GM19452 (cell line): ENCODE data around the gene DPCD.
"Not testable (repeated sequence)": the region's sequence is repeated elsewhere in the genome, so short reads cannot be mapped to it uniquely, and the experiment has no call there.

Source experiments
- ATAC-seq: cut with Tn5 transposase; IDR thresholded peaks from one replicate; pipeline ENCODE4 v1.9.1; 2021; ENCODE audit not compliant: unreplicated experiment

The DPCD gene

DNA sequence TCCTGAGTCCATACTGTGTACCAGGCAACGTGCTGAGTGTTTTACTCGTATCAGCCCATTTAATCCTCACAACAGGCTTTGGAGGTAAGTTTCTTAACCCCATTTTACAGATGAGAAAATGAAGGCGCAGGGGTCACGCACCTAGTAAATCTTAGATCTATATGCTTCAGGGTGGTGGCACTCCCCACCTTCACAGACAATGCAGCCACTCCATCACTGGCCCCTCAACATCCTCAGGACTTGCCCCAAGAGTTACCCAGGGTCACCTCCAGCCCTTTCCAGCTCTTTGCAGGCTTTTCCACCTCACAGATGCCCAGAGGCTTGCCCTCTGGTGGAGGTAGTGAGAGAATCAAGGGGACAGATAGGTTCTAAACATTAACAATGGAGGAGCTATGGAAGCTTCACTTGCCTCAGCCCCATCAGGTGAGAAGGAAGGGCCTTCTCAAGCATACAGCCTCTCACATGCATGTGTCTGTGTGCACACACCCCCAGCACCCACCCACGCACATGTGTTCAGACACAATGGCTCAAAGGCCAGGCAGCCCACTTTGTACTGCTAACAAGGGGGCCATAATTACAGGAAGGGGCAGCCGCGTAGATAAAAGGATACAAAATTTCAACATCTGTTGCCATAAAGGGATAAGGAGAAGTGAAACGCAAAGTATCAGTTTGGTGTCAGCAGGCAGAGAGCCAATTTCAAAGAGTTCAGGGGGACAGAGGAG, 29.1 kb downstream of the DPCD start:
- no peak for ATAC-seq

DNA sequence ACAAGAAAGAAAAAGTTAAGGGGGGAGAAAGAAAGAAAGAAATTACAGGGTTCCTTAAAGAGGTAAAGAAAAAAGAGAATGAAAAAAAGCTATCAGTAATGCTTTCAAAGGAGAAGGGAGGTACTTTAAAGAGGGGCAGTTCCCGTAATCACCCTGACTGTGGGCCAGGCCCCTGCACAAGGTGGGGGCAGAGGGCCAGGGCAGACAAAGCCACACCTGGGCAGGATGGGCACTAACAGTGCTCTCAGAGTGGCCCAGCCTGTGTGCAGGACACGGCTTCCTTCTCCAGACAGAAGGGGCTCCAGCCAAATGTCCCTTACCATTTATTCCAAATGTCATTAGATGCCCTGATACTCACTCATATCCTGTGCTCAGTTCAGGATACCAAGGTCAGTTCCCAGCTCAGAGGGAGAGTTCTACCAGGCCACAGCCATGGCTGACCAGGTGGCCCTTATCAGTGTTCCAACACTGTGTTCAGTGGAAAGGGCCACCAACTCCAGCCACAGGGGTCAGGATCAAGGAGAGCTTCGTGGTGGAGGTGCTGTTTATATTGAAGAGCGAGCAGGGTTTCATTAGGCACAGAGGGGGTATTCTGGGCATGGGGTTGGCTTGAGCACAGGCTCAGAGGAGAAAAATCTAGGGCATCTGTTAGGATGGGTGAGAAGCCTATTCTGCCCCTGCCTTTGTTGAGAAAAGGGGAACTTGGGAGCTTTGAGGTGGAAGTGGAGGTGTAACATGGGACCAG, 29.9 kb downstream of the DPCD start:
- no peak for ATAC-seq

DNA sequence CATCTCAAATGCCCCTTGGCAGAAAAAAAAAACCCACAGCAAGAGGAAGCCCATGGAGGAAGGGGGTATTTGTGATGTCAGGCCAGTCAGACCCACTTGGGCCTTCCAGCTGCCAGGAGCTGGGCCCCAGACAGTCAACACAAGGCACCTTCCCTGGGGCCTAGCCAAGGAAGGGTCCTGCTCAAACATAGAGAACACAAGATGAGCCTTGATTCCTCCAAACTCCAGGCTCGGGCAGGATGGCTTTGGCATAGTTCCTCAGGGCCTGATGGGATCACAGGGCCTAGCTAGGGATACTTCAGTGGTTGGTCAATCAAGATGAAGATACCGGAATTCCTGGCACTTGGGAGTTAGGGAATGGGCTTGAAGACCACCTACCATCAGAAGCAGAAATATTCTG, 30.8 kb downstream of the DPCD start:
- no peak for ATAC-seq

DNA sequence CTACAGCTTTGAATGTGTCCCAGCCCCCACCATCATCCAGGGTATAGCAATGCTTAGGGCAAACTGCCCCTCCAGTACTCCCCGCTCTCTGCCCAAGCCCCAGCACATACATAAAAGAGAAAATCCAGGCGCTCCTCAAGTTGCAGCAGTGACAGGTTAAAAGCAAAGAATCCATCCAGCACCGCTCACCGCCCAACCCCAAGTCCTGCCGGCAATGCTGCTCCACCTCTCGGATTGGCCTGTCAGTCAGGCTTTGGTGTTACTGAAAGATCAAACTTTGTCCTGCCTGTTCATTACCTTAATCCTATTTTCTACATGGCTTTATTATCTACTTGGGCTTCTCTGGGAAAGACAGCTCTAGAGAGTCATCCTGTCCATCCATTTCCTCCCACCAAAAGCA, 31.9 kb downstream of the DPCD start:
- no peak for ATAC-seq

DNA sequence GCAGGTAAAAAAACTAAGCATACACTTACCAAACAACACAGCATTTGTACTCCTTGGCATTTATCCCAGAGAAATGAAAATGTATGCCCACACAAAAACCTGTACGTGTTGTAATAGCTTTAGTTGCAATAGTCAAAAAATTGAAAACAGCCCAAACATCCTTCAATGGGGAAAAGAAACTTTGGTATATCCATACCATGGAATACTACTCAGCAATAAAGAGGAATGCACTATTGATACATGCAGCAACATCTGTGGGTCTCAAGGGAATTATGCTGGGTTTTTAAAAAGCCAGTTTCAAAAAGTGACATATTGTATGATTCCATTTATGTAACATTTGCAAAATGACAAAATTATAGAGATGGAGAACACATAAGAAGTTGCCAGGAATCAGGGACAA, 35.4 kb downstream of the DPCD start:
- no peak for ATAC-seq

DNA sequence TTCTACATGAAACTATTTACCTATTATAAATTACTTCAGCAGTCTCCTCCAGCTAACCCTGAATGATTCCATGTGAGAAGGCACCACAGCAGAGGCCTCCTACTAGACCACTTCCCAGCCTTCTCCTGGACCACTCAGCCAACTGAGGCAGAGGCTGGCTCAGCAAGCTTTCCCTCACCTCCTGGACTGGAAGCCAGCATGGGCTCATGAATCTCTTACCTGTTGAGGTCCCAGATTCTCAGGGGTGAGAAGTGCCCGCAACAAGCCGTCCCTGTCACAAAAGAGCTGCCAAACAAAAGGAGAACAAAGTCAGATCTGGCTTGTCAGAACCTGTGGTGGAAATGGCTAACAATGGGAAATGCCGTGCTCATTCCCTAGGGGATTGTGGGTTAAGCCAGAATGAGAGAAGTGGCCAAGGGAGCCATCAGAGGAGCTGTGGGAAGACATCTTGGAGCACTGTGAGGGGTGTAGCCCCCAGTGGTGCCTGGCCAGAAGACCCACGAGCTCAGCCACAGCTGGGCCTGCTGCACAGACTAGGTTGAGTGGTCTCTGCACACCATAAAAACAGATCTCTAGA, 36.5 kb downstream of the DPCD start:
- ATAC-seq = no peak

DNA sequence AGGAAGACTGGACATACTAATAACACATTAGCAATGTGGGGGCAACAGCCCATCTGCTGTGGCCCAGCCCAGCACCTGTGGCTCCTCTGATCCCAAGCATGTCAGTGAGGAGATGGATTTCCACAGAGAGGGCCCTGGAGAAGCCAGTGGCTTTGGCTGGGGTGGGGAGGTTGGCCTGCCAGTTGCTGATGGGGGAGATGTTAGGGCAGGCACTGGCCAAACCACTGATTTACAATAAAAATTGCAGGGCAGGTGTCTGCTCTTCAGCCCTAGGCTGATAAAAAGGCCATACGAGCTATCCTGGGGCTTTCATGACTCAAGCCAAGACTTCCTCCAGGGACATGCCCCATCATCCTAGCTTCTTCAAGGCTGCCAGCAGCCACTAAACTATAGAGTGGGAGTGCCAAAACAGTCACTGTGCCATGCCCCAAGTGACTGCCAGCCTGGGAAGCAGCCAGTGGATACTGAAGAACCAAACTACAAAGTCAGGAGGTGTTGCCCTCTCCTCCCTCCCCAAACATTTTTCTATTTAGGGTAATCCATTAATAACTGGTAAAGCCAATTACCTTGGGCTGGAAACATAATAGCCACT, 37.8 kb downstream of the DPCD start:
- ATAC-seq = no peak

DNA sequence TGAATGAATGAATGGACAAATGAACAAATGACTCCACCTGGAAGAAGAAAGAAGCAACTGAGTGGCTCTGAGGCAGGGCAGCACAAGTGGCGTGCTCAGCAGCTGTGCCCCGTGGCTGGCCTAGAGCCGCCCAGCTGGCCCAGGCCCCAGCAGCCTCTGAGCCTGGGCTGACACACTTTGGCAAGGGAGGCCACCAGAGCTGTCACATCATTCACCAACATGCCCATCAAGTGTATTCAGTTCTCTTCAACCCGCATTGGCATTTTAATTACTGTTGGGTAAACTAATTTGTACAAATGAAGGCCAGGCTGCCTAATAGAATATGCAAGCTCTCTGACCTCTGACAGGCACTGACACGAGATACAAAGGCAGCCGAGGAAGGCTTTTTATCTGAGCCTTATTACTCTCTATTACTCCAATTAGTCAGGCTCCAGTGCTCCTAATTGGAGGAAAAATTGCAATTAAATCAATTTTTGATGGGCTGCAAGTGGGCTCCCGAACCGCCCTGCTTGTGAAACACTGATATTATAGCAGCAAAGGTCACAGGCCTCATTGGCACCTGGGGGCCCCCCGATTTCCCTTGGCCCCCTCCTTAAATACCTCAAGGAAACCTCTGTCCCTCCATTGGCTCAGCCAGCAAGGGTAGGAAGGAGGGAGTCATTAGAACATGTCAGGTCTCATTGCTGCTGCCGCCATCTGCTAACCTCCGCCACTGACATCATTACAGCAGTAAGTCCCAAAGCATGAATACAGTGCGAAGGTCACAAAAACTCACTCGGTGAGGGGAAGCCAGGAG, 41.9 kb downstream of the DPCD start:
- no peak for ATAC-seq

DNA sequence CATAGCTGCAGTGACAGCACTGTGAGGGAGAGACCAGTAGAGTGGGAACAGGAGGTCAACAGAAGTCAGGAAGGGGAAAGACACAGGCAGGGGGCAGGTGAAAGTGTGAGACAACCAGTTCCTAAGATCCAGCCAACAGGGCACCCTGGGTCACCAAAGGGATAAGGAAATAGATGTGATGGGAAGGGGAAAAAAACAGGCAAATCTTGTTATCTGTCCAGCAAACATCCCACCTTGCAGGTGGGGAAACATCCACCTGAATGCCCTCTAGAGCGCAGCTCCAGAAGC, 42.5 kb downstream of the DPCD start:
- ATAC-seq = no peak

DNA sequence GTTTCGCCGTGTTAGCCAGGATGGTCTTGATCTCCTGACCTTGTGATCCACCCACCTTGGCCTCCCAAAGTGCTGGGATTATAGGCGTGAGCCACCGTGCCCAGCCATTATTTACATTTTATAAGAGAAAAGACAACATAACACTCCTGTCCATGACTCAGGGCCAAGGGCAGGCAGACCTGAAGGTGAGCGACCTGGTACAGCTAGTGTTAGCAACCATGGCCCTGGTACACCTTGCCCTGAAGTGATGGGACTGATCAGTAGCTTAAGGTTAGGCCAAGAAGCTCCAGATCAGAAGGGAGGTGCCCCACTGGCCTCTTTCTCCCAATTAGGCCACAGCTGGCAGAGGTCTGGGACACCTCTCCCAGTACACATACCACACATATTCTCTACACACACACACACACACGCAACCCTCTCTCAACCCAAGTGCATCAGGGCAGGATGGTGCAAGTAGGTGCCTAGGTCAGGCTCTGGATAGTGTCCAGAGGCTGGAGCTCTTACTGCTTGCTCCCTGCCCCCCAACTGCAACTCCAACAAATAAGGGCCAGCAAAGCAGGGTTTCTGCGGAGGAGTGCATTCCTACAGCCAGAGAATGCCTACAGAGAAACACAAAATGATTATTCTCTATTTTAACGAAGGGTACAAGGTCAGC, 43.8 kb downstream of the DPCD start:
- no peak for ATAC-seq

DNA sequence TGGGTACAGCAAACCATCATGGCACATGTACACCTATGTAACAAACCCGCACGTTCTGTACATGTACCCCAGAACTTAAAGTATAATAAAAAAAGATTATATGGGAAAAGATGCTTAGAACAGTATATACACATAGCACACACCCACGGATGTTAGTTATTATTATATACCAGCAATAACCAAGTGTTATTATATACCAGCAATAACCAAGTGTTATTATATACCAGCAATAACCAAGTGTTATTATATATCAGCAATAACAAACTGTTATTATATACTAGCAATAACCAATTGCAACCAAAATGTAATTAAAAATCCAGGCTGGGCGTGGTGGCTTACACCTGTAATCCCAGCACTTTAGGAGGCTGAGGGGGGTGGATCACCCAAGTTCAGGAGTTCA, 45.4 kb downstream of the DPCD start:
- ATAC-seq = not testable (repeated sequence)

DNA sequence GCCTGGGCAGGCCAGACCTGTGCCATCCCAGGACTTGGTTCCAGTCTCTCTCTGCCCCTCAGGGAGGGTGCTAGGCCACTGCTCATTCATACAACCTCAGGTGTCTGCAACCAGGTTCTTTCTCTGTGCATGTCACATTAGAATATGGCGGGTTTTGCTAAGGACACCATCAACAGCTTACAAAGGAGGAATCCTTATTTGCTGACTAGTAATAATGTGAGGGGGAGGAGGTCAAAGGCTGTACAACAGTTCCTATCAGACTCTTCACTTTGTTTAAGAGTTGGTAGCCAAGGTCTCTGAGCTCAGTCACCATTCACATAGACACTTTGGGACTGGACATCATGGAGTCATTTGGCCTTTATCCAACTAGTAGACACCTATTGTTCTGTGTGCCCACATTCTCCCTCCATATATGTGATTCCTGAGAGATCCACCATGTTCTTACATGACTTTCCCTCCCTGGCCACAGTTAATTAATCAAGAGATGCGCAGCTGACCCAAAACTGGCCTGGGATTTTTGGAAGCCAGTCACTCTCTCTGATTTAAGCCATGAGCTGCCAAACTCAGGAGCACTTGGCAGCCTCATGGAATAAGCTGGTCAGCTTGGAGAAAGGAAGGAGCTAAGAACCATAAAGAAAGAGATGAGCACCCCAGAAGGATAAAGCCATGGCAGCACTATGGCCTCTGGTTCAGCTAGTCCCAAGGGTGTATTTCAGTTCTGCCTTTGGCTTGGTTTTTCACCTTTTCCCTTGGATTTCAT, 51.2 kb downstream of the DPCD start:
- no peak for ATAC-seq

DNA sequence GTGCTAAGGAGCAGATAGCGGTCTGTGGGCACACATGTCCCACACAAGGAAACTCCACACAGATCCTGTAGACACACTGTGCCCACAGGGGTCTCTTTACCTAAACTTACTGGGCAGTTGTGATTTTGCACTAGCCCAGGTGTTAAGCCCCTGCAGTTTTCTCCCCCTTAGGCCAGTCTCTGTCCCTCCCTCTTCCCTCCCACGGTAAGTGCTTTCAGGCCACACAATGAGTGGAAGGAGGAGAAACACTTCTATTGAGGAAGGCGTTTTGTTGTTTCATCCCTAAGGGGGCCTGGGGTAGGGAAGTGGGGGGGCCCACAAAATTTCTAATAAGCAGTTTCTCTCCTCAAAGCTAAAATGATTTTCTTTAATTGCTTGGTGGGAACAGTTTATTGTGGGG, 55.4 kb downstream of the DPCD start:
- no peak for ATAC-seq

DNA sequence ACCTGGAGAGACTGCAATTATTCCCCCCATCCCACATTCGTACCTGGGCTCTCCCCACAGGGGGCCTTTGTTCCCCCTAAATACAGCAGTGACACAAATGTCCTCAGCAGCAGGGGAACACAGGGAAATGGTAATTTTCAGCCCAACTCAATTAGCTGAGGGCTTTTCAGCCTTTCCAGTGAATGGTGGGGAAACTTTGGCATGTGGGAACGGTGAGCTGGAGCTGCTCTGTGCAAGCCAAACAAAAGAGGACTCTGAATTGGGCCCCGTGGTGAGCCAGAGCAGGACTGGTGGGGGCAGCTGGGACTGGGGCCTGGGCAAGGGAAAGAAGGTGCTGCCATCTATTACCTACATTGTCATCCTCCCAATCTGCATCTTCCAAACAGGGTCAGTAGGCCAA, 55.9 kb downstream of the DPCD start:
- no peak for ATAC-seq

DNA sequence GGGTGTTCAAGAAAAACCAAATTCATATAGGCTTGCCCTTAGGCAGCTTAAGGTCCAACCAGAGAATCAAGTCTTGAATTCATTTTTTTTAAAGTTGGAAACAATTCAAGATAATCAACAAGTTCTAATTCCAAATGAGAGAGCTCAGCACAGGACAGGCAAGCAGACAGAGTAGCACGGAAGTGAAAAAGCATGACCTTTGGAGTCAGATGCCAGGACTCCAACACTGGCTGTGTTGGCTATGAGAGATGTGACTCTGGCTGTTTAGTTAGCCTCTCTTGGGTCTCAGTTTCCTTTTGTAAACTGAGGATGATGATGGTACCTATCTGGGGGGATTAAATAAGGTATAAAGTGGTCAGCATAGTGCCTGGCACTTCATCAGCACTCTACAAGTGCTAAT, 57.5 kb downstream of the DPCD start:
- ATAC-seq = no peak

DNA sequence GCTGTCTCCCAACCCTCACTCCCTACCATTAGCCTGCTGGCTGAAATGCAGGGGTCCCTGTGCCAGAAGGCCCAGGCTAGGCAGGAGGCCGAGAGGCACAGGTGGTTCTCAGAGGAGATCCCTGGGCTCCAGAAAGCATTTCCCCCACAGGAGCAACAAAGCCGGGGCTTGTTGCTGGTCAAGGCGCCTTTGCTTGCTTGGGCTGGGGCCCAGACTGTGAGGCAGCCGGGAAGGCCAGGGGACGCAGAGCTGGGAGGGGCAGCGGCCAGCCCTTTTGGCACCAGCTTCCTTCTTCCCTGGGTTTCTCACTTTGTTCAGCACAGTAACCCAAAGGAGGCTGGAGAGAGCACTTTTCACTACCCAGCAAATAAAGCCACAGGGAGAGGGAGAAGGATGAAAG, 58.2 kb downstream of the DPCD start:
- ATAC-seq = no peak

DNA sequence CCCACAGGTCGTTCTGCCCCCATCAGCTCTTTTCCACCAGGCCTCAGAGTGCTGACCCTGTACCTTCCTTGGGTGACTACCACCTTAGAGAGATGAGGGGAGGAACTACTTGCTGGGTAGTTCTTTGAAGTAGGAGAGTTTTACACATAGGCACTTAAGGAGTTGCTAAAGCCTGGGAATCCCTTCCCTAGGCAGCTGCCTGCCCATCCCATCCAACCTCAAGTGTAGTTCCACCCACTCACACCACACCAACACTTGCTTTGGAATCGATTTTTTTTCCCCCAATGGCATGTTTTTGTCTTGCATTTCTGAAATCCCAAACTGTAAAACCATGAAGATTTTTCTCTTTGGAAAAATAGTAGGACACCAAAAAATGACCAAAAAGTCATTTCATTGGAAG, 59.1 kb downstream of the DPCD start:
- ATAC-seq = no peak

DNA sequence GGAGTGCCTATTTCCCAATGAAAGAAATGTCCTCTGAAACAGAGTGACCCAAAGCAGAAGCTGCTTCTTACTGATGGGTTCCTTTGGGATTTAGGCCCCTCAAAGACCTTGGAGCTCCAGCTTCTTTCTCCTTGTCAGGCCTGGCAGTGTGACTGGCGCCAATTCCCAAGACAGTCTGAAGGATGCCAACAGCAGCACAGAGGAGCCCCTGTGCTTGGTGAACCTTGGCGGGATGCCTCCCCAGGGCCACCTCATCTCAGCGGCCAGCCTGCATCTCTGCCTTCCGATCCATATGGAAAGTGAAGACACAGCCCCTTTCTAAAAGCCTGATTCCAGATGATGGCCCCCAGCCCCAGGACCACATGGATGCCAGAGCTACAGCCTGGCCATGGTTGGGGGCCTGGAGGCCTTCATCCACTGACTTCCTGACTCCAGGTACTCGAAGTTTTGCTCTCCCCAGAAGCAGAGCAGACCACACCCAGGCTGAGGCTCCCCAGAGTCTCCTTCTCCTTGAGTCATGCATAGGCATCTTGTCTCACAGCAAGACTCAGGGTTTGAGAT, 61.5 kb downstream of the DPCD start:
- no peak for ATAC-seq

DNA sequence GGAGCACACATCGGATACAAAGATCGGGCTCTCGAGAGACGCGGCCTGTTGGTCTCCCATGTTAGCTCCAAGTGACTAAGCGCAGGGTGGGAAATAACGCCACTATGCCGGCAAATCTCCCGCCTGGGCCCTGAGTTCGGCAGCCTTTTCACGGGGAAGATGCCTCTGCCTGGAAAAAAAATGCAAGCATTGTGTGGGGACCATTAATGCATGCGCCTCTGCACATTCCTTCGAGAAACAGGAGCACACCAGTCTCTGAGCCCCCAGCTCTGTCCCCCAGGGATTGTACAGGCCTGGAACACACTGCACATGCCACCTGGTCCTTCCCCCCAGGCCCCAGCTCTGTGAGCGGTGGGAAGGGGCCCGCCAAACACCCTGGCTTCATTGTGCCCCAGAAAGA, 62.7 kb downstream of the DPCD start:
- no peak for ATAC-seq

DNA sequence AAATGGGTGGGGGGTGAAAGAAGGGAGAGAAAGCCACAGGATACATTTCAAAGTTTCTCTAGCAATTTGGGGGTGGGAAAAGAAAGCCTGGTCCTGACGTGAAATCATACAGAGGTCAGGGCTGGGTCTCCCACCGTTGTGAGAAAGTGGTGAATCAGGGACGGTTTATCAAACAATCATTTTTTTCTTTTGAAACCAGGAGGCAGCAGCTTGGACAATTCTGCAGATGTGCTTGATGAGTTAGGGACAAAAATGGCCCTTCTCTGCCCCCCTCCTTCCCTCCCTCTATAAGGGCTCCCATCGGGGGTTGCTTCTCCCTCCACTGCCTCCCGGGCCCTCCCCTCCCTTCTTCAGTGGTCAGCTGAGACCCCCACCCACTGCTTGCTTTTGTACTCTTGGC, 63.2 kb downstream of the DPCD start:
- no peak for ATAC-seq
